T-helper 2 cell treated with Interferon-gamma antibody and Interleukin-4, amounts not matched to agents 100 ng/mL and 5 ng/mL, for 36 hours (primary cell): ENCODE measurements around the gene GXYLT1. TPM values are rescaled to one million over a fixed set of nuclear protein-coding genes. Genes with fewer than 3 reads are reported as not detected.
"Not testable (repeated sequence)": the region's sequence is repeated elsewhere in the genome, so short reads cannot be mapped to it uniquely, and the experiment has no call there.

ENCODE experiments used
- intact Hi-C: fragments of 100-400 bp; cut with micrococcal nuclease; formaldehyde crosslinking; loops from one replicate; pipeline ENCODE4 v1.15.1; 2023
- total RNA-seq: library from RNA; stranded (reverse); gene quantifications from 2 replicates; pipeline ENCODE4 v1.2.3, GENCODE V29; 2022

The GXYLT1 gene
- total RNA-seq, 1 donor from 2014 or later, result 9.3 TPM

DNA sequence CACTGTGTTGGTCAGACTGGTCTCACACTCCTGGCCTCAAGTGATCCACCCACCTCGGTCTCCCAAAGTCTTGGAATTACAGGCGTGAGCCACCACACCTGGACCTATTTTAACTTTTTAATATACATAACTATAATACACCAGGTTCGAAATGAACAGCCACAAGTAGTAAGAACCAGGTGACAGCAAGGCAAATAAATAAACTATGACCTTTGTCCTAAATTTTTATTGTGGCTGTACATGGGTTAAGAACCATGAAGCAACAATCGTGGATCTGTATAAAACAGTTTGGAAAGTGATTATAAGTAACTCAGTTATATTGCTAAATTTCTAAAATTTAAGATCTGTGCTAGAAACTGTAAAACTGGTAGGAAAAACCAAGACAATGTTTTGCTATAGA lies 41.5 kb downstream of the GXYLT1 start:
- intact Hi-C loops, result no loop called here

DNA sequence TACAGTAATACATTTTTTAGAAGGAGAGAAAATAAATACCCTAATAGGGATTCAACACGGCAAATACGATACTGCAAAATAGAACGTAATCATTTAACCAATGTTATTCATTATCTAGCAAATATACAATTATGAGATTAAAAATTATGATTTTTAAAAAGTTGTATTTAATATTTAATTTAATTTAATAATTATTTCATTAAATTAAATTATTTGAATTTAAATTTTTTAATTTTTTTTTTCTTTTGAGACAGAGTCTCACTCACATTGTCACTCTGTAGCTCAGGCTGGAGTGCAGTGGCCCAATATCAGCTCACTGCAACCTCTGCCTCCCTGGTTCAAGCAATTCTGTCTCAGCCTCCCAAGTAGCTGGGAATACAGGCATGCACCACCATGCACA lies 42.0 kb downstream of the GXYLT1 start:
- intact Hi-C loops, result no loop called here

DNA sequence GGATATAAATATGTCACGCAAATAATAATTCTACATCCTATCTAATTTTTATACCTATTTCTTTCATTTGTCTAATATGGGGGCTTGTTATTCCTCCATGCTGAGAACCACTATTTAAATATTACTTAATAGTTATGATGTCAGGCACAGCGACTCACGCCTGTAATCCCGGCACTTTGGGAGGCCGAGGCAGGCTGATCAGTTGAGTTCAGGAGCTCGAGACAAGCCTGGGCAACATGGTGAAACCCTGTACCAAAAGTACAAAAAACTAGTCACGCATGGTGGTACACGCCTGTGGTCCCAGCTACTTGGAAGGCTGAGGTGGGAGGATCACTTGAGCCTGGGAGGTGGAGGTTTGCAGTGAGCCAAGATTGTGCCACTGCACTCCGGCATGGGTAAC lies 45.2 kb downstream of the GXYLT1 start:
- intact Hi-C loops, result loop anchor here (2.0 kb wide), 1 partner anchor 227 kb away; the partner anchor contains the start of genes PPHLN1 and ZCRB1

GRCh38 chr12:42097971-42098370 lies 46.7 kb downstream of the GXYLT1 start:
- intact Hi-C loops, result loop anchor here (1.0 to 2.0 kb wide), 3 partner anchors 46 to 229 kb away; partner anchors contain the start of genes GXYLT1, PPHLN1 and ZCRB1

- intact Hi-C loops, result no loop called here
Measured at GRCh38 chr12:42094277-42094676, 50.4 kb downstream of the GXYLT1 start.

DNA sequence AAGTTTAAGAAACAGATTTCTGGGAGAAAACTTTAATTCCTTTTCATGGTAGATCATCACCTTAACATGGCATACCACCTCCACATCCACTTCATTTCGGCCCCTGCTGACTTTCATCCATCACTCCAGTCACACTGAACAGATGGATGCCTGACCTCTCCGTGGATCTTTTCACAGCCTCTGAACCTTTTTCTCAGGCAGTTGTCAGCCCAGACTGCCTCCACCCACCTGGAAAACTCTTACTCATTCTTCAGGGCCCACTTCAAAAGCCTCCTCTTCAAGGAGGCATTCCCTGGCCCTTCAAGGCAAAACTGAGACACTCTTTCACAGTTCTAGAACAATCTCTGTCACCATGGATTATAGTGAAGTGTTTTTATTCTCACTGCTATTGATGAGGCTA lies 52.9 kb downstream of the GXYLT1 start:
- intact Hi-C loops, result no loop called here

- intact Hi-C loops, result no loop called here
Measured at GRCh38 chr12:42090899-42091298, 53.8 kb downstream of the GXYLT1 start.

- intact Hi-C loops, result no loop called here
Measured at GRCh38 chr12:42086031-42086430, 58.6 kb downstream of the GXYLT1 start.

DNA sequence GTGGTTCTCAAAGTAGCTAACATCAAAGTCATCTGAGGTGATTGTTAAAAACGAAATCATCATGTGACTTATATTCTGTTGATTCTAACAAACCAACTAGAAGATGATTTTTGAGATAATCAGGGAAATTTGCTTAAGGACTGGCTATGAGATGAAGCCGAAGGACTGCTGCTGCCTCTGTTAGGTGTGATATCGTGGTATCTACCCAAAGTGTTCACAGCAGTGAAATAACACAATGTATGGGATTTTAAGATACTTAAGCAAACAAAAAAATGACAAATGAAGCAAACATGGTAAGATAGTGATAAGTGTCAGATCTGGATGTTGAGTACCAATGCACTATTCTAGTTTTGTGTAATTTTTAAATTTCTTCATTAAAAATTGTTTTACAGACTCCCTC lies 59.1 kb downstream of the GXYLT1 start:
- intact Hi-C loops, result no loop called here

GRCh38 chr12:42084522-42084921 lies 60.2 kb downstream of the GXYLT1 start:
- intact Hi-C loops, result no loop called here

- intact Hi-C loops, result no loop called here
Measured at GRCh38 chr12:42076976-42077375, 67.7 kb downstream of the GXYLT1 start.

DNA sequence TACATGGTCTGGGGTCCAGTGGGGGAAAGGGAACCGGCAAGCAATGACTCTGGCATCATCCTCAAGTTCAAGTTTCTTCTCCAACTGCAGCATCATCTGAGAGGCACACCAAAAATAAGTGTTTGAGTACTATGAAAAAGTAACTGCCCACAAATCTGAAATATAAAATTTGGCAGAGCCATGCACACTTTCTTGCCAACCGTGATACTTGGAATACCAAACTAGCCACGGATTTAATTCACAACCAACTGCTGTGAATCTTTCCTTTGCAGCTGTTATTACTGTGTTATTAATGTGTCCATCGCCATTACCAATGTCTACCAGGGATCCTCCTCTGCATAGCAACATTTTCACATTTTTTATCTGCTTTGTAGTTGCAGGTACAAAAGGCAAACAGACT lies 74.6 kb downstream of the GXYLT1 start:
- intact Hi-C loops, result no loop called here

DNA sequence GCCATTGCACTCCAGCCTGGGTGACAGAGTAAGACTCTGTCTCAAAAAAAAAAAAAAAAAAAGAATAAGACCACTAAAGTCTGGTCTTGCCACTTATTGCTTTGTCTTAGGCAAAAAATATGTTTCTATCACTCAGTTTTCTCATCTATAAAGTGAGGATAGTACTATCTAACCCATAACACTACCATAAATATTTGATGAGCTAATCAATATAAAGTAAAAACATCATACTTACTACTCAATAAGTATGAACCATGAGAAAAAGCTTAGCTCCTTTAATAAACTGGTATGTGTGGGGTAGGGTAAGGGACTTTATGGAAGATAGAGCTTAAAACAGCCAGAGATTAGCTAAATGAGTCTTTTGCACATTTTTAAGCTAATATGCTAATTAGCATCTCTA lies 85.5 kb downstream of the GXYLT1 start:
- intact Hi-C loops, result no loop called here

- intact Hi-C loops, result no loop called here
Measured at GRCh38 chr12:42056130-42056529, 88.5 kb downstream of the GXYLT1 start.

DNA sequence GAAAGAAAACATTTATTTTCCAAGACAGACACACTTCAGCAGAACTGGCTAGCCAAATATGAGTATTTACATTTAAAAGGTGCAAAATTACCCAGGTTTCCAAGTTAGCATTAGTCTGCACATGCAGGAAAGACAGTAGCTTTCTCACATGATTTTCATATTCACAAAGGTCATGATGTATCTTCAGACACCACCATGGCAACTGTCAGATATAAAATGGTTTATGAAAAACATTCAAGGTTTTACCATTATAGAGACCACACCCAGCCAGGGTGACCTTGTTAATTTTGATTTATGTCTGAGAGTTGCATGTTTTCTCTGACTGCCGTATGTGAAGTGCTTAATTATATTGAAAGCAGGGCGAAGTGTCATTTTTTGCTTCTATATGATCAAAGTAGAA lies 91.2 kb downstream of the GXYLT1 start:
- intact Hi-C loops, result no loop called here

- intact Hi-C loops, result not testable (repeated sequence)
Measured at GRCh38 chr12:42048980-42049379, 95.7 kb downstream of the GXYLT1 start.

DNA sequence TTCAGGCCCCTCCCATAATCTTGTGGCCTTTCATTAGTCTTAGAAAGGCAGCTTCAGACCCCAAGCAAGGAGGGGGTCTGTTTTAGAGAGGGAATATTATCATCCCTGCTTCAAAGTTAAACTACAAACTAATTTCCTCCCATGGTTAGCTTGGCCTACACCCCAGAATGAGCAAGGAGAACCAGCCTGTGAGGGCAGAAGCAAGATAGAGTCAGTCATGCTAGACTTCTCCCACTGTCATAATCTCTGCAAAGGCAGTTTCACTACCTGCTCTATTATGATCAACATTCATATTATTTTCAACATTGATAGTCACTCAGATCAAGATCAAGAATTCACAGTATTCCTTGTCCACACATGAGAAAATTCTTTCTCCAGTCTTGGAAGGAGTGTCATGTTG lies 105.1 kb downstream of the GXYLT1 start:
- intact Hi-C loops, result no loop called here

GRCh38 chr12:42039176-42039575 lies 105.5 kb downstream of the GXYLT1 start:
- intact Hi-C loops, result no loop called here

- intact Hi-C loops, result no loop called here
Measured at GRCh38 chr12:42031847-42032564, 112.7 kb downstream of the GXYLT1 start.
